Right lobe of liver (tissue), 6 donors: ENCODE measurements around the gene ADAR. TPM values are rescaled to one million over a fixed set of nuclear protein-coding genes. Genes with fewer than 3 reads are reported as not detected.
A peak's percentile ranks its signal among the peaks of the same experiment; 100 is the strongest.

Experiments used
- ATAC-seq, 4 donors: fragments of 200-7000 bp; cut with Tn5 transposase; one replicate each; pipeline ENCODE4 v1.9.1; 2020; ENCODE audit warnings: mild to moderate bottlenecking in 4 of 4, moderate library complexity in 4 of 4
- DNase-seq, 3 donors: peaks; one replicate each; pipeline ENCODE4 v3.0.0-alpha.2; 2020
- H3K27ac ChIP-seq, 3 donors: fragments of 200-600 bp; one replicate each; pipeline ENCODE4 v1.8.0; 2022
- H3K27me3 ChIP-seq, 2 donors: fragments of 200-600 bp; one replicate each; pipeline ENCODE4 v1.8.0; 2022
- H3K36me3 ChIP-seq, 4 donors: fragments of 200-600 bp; sonication (generic) in 1 of 4; one replicate each; pipeline versions ENCODE4 v1.5.1 to v1.8.0; 2017 to 2022; ENCODE audit warnings: control low read depth in 1 of 4
- H3K4me1 ChIP-seq, 4 donors: fragments of 200-600 bp; sonication (generic) in 1 of 4; one replicate each; pipeline versions ENCODE4 v1.5.1 to v1.8.0; 2017 to 2022; ENCODE audit warnings: control low read depth in 1 of 4
- H3K4me3 ChIP-seq, 3 donors: fragments of 200-600 bp; one replicate each; pipeline ENCODE4 v1.8.0; 2022
- H3K9me3 ChIP-seq, 4 donors: fragments of 200-600 bp; sonication (generic) in 1 of 4; one replicate each; pipeline versions ENCODE4 v1.5.1 to v1.8.0; 2017 to 2022; ENCODE audit warnings: control low read depth in 1 of 4
- POLR2A ChIP-seq: fragments of 450-650 bp; IDR thresholded peaks from one replicate; pipeline ENCODE4 v1.6.1; 2017; ENCODE audit warnings: antibody characterized with exemption, mild to moderate bottlenecking
- WGBS: methylation state at CpG from one replicate; pipeline ENCODE4 v1.1.6; 2018; ENCODE audit warnings: low coverage, low lambda C conversion rate; ENCODE audit not compliant: insufficient coverage; ENCODE audit errors: missing lambda C conversion rate; 5-methylcytosine and 5-hydroxymethylcytosine counted together
- intact Hi-C, 2 donors: fragments of 100-400 bp; cut with DNase I; formaldehyde crosslinking; loops; one replicate each; pipeline versions ENCODE4 v1.11.2 to v1.14.1; 2022
- total RNA-seq, 6 experiments: library from RNA; depleted of rRNA in 2 of 6; stranded (reverse); fragments of >200 nt in 2 of 6; fragmentation: NEBNext Ultra II Directional in 3 of 6; extraction: Animal tissue kit (Norgen Biotek cat#: 25700) in 3 of 6; gene quantifications; one replicate each; pipeline versions ENCODE4 v1.1.0 to v1.2.4, GENCODE V29; 2016 to 2023
- TF ChIP-seq, protein P1 (sequence below), 4 donors: fragments of 200-600 bp in 3 of 4; fragments of 450-650 bp in 1 of 4; IDR thresholded peaks; one replicate each; pipeline versions ENCODE4 v1.5.1 to v1.8.0; 2016 to 2022; ENCODE audit warnings: antibody characterized with exemption in 4 of 4, mild to moderate bottlenecking in 2 of 4
- donor health status: DM: no; HTN: yes; CAD: no.
- donor health status: DM: no; HTN: no; CAD: no.
- donor health status: DM: no; HTN: no; CAD: no.
- donor health status: DM: no; HTN: yes; CAD: no.
- donor health status: DM: no; HTN: yes; CAD: no.

The ADAR gene
- total RNA-seq, 6 experiments from 2014 or later = 69.9 to 105 (median 78.7) TPM

DNA sequence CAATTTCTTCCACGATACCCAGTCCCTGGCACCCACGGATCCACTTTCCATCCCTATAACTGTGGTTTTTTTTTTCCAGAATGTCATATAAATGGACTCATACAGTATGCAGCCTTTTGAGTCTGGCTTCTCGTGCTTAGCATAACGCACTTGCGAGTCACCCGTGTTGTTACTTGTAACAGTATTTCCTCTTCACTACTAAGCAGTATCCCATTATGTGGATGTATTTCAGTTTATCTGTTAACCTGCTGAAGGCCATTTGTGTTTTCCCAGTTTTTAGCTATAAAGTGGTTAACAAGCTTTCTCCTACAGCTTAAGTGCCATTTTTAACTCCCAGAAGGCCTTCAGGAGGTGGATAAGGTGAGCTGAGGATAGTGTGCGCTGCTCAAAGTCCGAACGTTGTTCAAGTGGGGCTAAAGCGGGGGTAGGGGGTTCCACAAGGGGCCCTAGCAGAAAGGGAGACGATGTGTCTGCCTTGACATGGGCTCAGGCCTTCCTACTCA is 829 bp downstream of the ADAR start:
- under 1% methylated on average over 11 of the region's 11 CpGs for WGBS

GRCh38 chr1:154605534-154605933 is 2.5 kb downstream of the ADAR start:
- Histone ChIP-seq H3K4me1 (peaks cover 0 to 37% (median 13%) of the 10 kb centered on the region in 4 donors), H3K27ac (no peak overlapping the region)
- DNase-seq = no peak

More for the DNA sequence above, 829 bp downstream of the ADAR start:
- Histone ChIP-seq H3K27ac (peak overlapping the region; percentile 93 to 96 (median 95)), H3K27me3 (no peaks in the 10 kb centered on the region), H3K4me3 (peak overlapping the region; percentile 71 to 97 (median 77)), H3K4me1 (peaks cover 0 to 37% (median 13%) of the 10 kb centered on the region in 4 donors), H3K9me3 (no peaks in the 10 kb centered on the region), H3K36me3 (peaks cover 0 to 3% (median under 1%) of the 10 kb centered on the region in 4 donors)
- DNase-seq (no peak), ATAC-seq (peak; percentile 3 to 19 (median 8))
- intact Hi-C loops = no loop called here
- no peak for TF ChIP-seq POLR2A
- TF ChIP-seq, protein P1, sequence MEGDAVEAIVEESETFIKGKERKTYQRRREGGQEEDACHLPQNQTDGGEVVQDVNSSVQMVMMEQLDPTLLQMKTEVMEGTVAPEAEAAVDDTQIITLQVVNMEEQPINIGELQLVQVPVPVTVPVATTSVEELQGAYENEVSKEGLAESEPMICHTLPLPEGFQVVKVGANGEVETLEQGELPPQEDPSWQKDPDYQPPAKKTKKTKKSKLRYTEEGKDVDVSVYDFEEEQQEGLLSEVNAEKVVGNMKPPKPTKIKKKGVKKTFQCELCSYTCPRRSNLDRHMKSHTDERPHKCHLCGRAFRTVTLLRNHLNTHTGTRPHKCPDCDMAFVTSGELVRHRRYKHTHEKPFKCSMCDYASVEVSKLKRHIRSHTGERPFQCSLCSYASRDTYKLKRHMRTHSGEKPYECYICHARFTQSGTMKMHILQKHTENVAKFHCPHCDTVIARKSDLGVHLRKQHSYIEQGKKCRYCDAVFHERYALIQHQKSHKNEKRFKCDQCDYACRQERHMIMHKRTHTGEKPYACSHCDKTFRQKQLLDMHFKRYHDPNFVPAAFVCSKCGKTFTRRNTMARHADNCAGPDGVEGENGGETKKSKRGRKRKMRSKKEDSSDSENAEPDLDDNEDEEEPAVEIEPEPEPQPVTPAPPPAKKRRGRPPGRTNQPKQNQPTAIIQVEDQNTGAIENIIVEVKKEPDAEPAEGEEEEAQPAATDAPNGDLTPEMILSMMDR (IDR thresholded peaks at IDR 0.05) = no peak

DNA sequence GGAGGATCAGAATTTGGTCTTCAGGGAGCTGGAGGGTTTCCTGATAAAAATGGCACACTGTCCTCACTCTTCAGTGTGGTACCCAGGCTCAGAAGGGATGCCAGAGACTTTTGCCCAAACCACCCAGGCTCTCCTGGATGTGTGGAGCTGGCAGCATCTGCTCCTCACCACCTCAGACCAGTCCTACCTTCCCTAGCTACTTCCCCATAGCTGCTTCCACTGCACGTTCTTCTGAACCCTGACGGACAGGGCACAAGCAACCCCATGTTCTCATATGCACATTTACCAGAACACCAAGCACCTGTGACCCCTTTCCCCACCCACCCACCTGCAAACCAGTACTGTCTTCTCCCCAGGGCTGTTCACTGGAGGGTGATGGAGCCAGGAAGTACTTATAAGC is 4.7 kb downstream of the ADAR start:
- intact Hi-C loops = no loop called here
- H3K27ac ChIP-seq = no peak overlapping the region
- no peak for ATAC-seq

More at GRCh38 chr1:154605534-154605933, 2.5 kb downstream of the ADAR start:
- intact Hi-C loops = no loop called here
- H3K4me3 ChIP-seq = no peak overlapping the region
- 81% methylated on average over 2 of the region's 2 CpGs for WGBS
- peaks cover 0 to 19% (median 12%) of the 10 kb centered on the region in 4 donors for H3K36me3 ChIP-seq
- ATAC-seq = no peak
- H3K27me3 ChIP-seq = no peaks in the 10 kb centered on the region
- no peaks in the 10 kb centered on the region for H3K9me3 ChIP-seq
- no peak for TF ChIP-seq POLR2A
- TF ChIP-seq, protein P1 (IDR thresholded peaks at IDR 0.05) = no peak

GRCh38 chr1:154599658-154600057 is 8.3 kb downstream of the ADAR start:
- 100% methylated on average over 2 of the region's 3 CpGs for WGBS
- no peaks in the 10 kb centered on the region for H3K27me3 ChIP-seq
- no peak for DNase-seq
- H3K36me3 ChIP-seq = peaks cover 0 to 74% (median 38%) of the 10 kb centered on the region in 4 donors
- no peak overlapping the region for H3K27ac ChIP-seq
- H3K9me3 ChIP-seq = no peaks in the 10 kb centered on the region
- peaks cover 0 to 4% (median under 1%) of the 10 kb centered on the region in 4 donors for H3K4me1 ChIP-seq
- no peak for TF ChIP-seq POLR2A
- TF ChIP-seq, protein P1 (IDR thresholded peaks at IDR 0.05) = no peak
- no peak overlapping the region for H3K4me3 ChIP-seq
- no peak for ATAC-seq
- intact Hi-C loops = no loop called here

More for the DNA sequence above, 4.7 kb downstream of the ADAR start:
- H3K4me1 ChIP-seq = peaks cover 0 to 24% (median 9%) of the 10 kb centered on the region in 4 donors
- no peaks in the 10 kb centered on the region for H3K27me3 ChIP-seq
- no peaks in the 10 kb centered on the region for H3K9me3 ChIP-seq
- no peak for DNase-seq
- TF ChIP-seq, protein P1 (IDR thresholded peaks at IDR 0.05) = no peak
- 41% methylated on average over 2 of the region's 2 CpGs for WGBS
- peaks cover 0 to 37% (median 13%) of the 10 kb centered on the region in 4 donors for H3K36me3 ChIP-seq
- no peak overlapping the region for H3K4me3 ChIP-seq
